B cell (primary cell): Measurements from ENCODE around the gene MAGOHB. TPM values are rescaled to one million over a fixed set of nuclear protein-coding genes. Genes with fewer than 3 reads are reported as not detected.

ENCODE experiments used
- ATAC-seq: fragments of 200-7000 bp; cut with Tn5 transposase; one replicate; pipeline ENCODE4 v1.10.0; 2021; ENCODE audit warnings: low read depth, mild to moderate bottlenecking, moderate number of reproducible peaks, moderate library complexity
- CTCF ChIA-PET: fragments of 350-600 bp; sonication (Branson Sonifier 250); formaldehyde crosslinking; loops from one replicate; lab custom pipeline; 2021; ENCODE audit warnings: antibody characterized with exemption, inconsistent platforms; lab: Charles Lee
- POLR2A ChIA-PET: fragments of 350-600 bp; sonication (Branson Sonifier 250); formaldehyde crosslinking; loops from one replicate; lab custom pipeline; 2021; ENCODE audit warnings: antibody characterized with exemption; lab: Charles Lee
- DNase-seq: peaks from one replicate; pipeline ENCODE4 v3.0.0; 2013
- H2AFZ ChIP-seq: 2 replicates; pipeline ENCODE4 v1.6.1; 2012; ENCODE audit warnings: mild to moderate bottlenecking, low read depth, low read length; ENCODE audit not compliant: insufficient read depth, poor library complexity, severe bottlenecking
- H3K27ac ChIP-seq, 2 donors: 1 replicate in 1 of 2; 2 replicates in 1 of 2; pipeline ENCODE4 v1.5.1; 2012 to 2013; ENCODE audit warnings: low read length in 2 of 2, mild to moderate bottlenecking in 2 of 2, moderate library complexity in 1 of 2
- H3K27me3 ChIP-seq, 4 experiments: fragments of 200-600 bp in 1 of 4; sonication (generic) in 1 of 4; replicated peaks in 1 of 4; 1 replicate in 2 of 4; 2 replicates in 2 of 4; pipeline versions ENCODE4 v1.6.1 to v1.7.0; 2013 to 2016; ENCODE audit warnings: low read length in 3 of 4, mild to moderate bottlenecking in 2 of 4, mixed read lengths in 1 of 4, moderate library complexity in 1 of 4; ENCODE audit not compliant: insufficient read depth in 4 of 4, control insufficient read depth in 3 of 4; ENCODE audit errors: control extremely low read depth in 1 of 4
- H3K36me3 ChIP-seq, 2 experiments: replicated peaks in 1 of 2; 1 replicate in 1 of 2; 2 replicates in 1 of 2; pipeline versions ENCODE4 v1.6.1 to v1.7.1; 2013; ENCODE audit warnings: low read length in 1 of 2; ENCODE audit not compliant: insufficient read depth in 2 of 2, control insufficient read depth in 1 of 2; ENCODE audit errors: control extremely low read depth in 1 of 2, extremely low read depth in 1 of 2
- H3K4me1 ChIP-seq, 2 donors: fragments of 200-600 bp in 1 of 2; sonication (generic) in 1 of 2; 1 replicate in 1 of 2; 2 replicates in 1 of 2; pipeline versions ENCODE4 v1.5.1 to v1.6.1; 2013 to 2017; ENCODE audit warnings: low read length in 2 of 2; ENCODE audit not compliant: control insufficient read depth in 2 of 2, insufficient read depth in 2 of 2
- H3K4me2 ChIP-seq: replicated peaks from 2 replicates; pipeline ENCODE3; 2012; ENCODE audit warnings: mild to moderate bottlenecking, low read depth, low read length; ENCODE audit not compliant: poor library complexity, severe bottlenecking
- H3K4me3 ChIP-seq, 5 experiments: fragments of 200-600 bp in 1 of 5; sonication (generic) in 1 of 5; 1 replicate in 3 of 5; 2 replicates in 2 of 5; pipeline versions ENCODE4 v1.5.1 to v1.7.0; 2011 to 2016; ENCODE audit warnings: low read length in 4 of 5, mild to moderate bottlenecking in 4 of 5, low read depth in 2 of 5, control low read depth in 1 of 5, moderate library complexity in 1 of 5; ENCODE audit not compliant: insufficient read depth in 1 of 5; ENCODE audit errors: control extremely low read depth in 1 of 5, extremely low read depth in 1 of 5
- H3K79me2 ChIP-seq: fragments of 200-600 bp; sonication (generic); one replicate; pipeline ENCODE4 v1.6.0; 2016; ENCODE audit warnings: low read length; ENCODE audit not compliant: control insufficient read depth, insufficient read depth
- H3K9ac ChIP-seq: fragments of 200-600 bp; sonication (generic); 2 replicates; pipeline ENCODE4 v1.6.1; 2017; ENCODE audit warnings: mild to moderate bottlenecking, low read length, moderate library complexity
- H3K9me3 ChIP-seq, 3 donors: one replicate each; pipeline versions ENCODE4 v1.6.1 to v1.7.1; 2013; ENCODE audit warnings: low read length in 2 of 3; ENCODE audit not compliant: control insufficient read depth in 2 of 3, insufficient read depth in 1 of 3; ENCODE audit errors: control extremely low read depth in 1 of 3
- H4K20me1 ChIP-seq: 2 replicates; pipeline ENCODE4 v1.6.0; 2012; ENCODE audit warnings: mild to moderate bottlenecking, low read length; ENCODE audit not compliant: insufficient read depth, control insufficient read depth, poor library complexity, severe bottlenecking
- H3K27ac Mint-ChIP-seq: one replicate; pipeline ENCODE4 v1.8.0; 2021; ENCODE audit warnings: mixed read lengths
- H3K27me3 Mint-ChIP-seq: one replicate; pipeline ENCODE4 v1.8.0; 2021; ENCODE audit warnings: mixed read lengths
- H3K4me1 Mint-ChIP-seq: one replicate; pipeline ENCODE4 v1.8.0; 2021; ENCODE audit warnings: mixed read lengths
- H3K4me3 Mint-ChIP-seq: one replicate; pipeline ENCODE4 v1.8.0; 2021; ENCODE audit warnings: mixed read lengths
- H3K9me3 Mint-ChIP-seq: one replicate; pipeline ENCODE4 v1.8.0; 2022; ENCODE audit warnings: mixed read lengths; ENCODE audit not compliant: insufficient read depth
- EZH2 ChIP-seq: IDR thresholded peaks from 2 replicates; pipeline ENCODE4 v1.6.1; 2012; ENCODE audit warnings: borderline replicate concordance, low read depth, mild to moderate bottlenecking, moderate library complexity, low read length; ENCODE audit not compliant: insufficient read depth, poor library complexity, severe bottlenecking
- WGBS: methylation state at CpG from one replicate; pipeline ENCODE4 v1.1.5; 2013; ENCODE audit warnings: missing lambda C conversion rate; ENCODE audit not compliant: insufficient coverage; 5-methylcytosine and 5-hydroxymethylcytosine counted together
- intact Hi-C: fragments of 100-400 bp; cut with micrococcal nuclease; formaldehyde crosslinking; loops from one replicate; pipeline ENCODE4 v1.10.0; 2022
- polyA plus RNA-seq: library from polyadenylated mRNA; depleted of rRNA; stranded (reverse); fragments of >200 nt; gene quantifications from 2 replicates; pipeline ENCODE4 v1.2.3, GENCODE V29; 2012
- total RNA-seq, 2 donors: library from RNA; stranded (reverse); fragments of 120-200 nt in 1 of 2; gene quantifications; 1 replicate in 1 of 2; 2 replicates in 1 of 2; pipeline versions ENCODE4 v1.2.3 to v1.2.4, GENCODE V29; 2013 to 2022
- TF ChIP-seq, protein P1 (sequence below): fragments of 200-600 bp; IDR thresholded peaks from one replicate; pipeline ENCODE4 v1.8.0; 2022; ENCODE audit warnings: antibody characterized with exemption, mild to moderate bottlenecking

The MAGOHB gene
- total and polyA plus RNA-seq, 2 donors (not counting 1 experiment from before 2014, with no cell fraction given): 8.1 to 19.1 TPM

DNA sequence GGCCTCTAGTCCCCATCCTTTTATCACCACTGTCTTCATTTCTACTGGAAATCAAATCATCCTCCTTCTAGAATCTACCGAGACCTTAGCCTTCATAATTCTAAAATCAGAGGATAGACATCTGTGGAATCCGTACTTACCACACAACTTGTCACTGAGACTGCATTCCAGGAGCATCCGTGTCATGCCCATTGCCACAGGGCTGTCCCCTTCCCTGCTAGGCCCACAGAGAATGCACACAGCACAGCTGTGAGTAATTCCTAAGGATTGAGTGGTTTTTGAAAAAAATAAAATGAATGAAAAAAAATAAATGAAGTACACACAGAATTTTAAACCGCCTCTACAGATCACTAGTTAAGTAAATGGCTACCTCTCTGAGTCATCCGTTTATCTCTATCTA lies 21.0 kb upstream of the MAGOHB start:
- H3K9ac ChIP-seq: no peak overlapping the region
- H3K9me3 Mint-ChIP-seq: no peaks in the 10 kb centered on the region
- H3K4me2 ChIP-seq: no peak overlapping the region
- H3K4me3 Mint-ChIP-seq: no peak overlapping the region
- peaks cover 0 to 3% (median 0%) of the 10 kb centered on the region in 4 experiments for H3K27me3 ChIP-seq
- ATAC-seq: no peak
- H3K4me3 ChIP-seq: no peak overlapping the region
- no peaks in the 10 kb centered on the region for H3K79me2 ChIP-seq
- no peaks in the 10 kb centered on the region for H3K36me3 ChIP-seq
- no peak for TF ChIP-seq EZH2
- TF ChIP-seq, protein P1, sequence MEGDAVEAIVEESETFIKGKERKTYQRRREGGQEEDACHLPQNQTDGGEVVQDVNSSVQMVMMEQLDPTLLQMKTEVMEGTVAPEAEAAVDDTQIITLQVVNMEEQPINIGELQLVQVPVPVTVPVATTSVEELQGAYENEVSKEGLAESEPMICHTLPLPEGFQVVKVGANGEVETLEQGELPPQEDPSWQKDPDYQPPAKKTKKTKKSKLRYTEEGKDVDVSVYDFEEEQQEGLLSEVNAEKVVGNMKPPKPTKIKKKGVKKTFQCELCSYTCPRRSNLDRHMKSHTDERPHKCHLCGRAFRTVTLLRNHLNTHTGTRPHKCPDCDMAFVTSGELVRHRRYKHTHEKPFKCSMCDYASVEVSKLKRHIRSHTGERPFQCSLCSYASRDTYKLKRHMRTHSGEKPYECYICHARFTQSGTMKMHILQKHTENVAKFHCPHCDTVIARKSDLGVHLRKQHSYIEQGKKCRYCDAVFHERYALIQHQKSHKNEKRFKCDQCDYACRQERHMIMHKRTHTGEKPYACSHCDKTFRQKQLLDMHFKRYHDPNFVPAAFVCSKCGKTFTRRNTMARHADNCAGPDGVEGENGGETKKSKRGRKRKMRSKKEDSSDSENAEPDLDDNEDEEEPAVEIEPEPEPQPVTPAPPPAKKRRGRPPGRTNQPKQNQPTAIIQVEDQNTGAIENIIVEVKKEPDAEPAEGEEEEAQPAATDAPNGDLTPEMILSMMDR: no peak
- no peak overlapping the region for H2AFZ ChIP-seq
- no peak for DNase-seq
- H4K20me1 ChIP-seq: no peaks in the 10 kb centered on the region
- intact Hi-C loops: no loop called here
- no peaks in the 10 kb centered on the region for H3K9me3 ChIP-seq
- H3K27ac ChIP-seq: no peak overlapping the region
- 96% methylated on average over 4 of the region's 5 CpGs for WGBS
- peaks cover 17% of the 10 kb centered on the region for H3K27me3 Mint-ChIP-seq
- no peaks in the 10 kb centered on the region for H3K4me1 ChIP-seq
- H3K27ac Mint-ChIP-seq: no peak overlapping the region
- ChIA-PET POLR2A (no interaction called here), CTCF (interaction anchor here (0.8 kb wide), 1 partner anchor 136 kb away, joined by 3 read pairs; no protein-coding TSS in a partner anchor)
- no peaks in the 10 kb centered on the region for H3K4me1 Mint-ChIP-seq

DNA sequence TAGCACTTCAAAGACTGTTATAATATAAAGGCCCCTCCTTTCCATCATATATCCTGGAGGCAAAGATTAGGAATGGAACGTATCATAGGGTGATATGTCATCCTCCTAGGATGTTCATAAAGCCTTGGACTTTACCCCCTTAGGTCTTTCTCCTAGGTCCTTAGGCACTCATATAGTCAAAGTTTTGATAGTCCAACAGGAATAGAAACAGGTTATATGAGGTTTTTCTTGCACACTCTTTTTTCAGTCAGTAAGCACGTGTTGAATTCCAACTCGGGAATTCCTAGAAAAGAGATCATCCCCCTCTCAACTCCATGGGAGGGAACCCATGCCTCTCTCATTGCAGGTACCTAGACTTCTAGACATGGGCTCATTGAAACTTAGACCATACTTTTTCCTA lies 20.1 kb upstream of the MAGOHB start:
- H3K27ac Mint-ChIP-seq: no peak overlapping the region
- ATAC-seq: no peak
- Histone ChIP-seq H4K20me1 (no peaks in the 10 kb centered on the region), H3K4me2 (no peak overlapping the region), H3K36me3 (no peaks in the 10 kb centered on the region), H3K79me2 (no peaks in the 10 kb centered on the region), H3K4me3 (no peak overlapping the region), H3K27me3 (peaks cover 0 to 3% (median 0%) of the 10 kb centered on the region in 4 experiments), H3K9me3 (no peaks in the 10 kb centered on the region), H3K9ac (no peak overlapping the region), H3K27ac (no peak overlapping the region), H3K4me1 (no peaks in the 10 kb centered on the region), H2AFZ (no peak overlapping the region)
- WGBS: 84% methylated on average over 2 of the region's 3 CpGs
- H3K27me3 Mint-ChIP-seq: peaks cover 17% of the 10 kb centered on the region
- TF ChIP-seq EZH2: no peak
- TF ChIP-seq, protein P1: no peak
- POLR2A ChIA-PET: no interaction called here
- no peaks in the 10 kb centered on the region for H3K9me3 Mint-ChIP-seq
- H3K4me3 Mint-ChIP-seq: no peak overlapping the region
- no peaks in the 10 kb centered on the region for H3K4me1 Mint-ChIP-seq
- CTCF ChIA-PET: interaction anchor here (0.8 kb wide), 1 partner anchor 137 kb away, joined by 3 read pairs; no protein-coding TSS in a partner anchor
- intact Hi-C loops: no loop called here
- DNase-seq: no peak
